Caco-2 (cell line): ENCODE measurements around the gene FRMD4A. TPM values are rescaled to one million over a fixed set of nuclear protein-coding genes. Genes with fewer than 3 reads are reported as not detected.

Experiments
- BruUV-seq: library from RNA; stranded (reverse); fragments of 400-500 nt; replicated peaks from 2 replicates; lab custom pipeline; 2021; lab: Mats Ljungman, UMichigan
- CTCF ChIA-PET: fragments of 300-600 bp; sonication (Branson Sonifier 250); formaldehyde crosslinking; loops from one replicate; lab custom pipeline; 2022; ENCODE audit warnings: antibody characterized with exemption; lab: Charles Lee
- POLR2A ChIA-PET: fragments of 300-600 bp; sonication (Branson Sonifier 250); formaldehyde crosslinking; loops from one replicate; lab custom pipeline; 2022; ENCODE audit warnings: antibody characterized with exemption; lab: Charles Lee
- DNase-seq, 2 experiments: peaks; one replicate each; pipeline versions ENCODE4 v3.0.0 to v3.0.0-alpha.2; 2020 to 2022
- H3K27me3 ChIP-seq: replicated peaks from 2 replicates; pipeline ENCODE4 v1.6.0; 2011; ENCODE audit warnings: low read length; ENCODE audit not compliant: control insufficient read depth, insufficient read depth
- H3K36me3 ChIP-seq: 2 replicates; pipeline ENCODE4 v1.5.1; 2011; ENCODE audit warnings: low read length; ENCODE audit not compliant: control insufficient read depth, insufficient read depth
- H3K4me1 ChIP-seq: fragments of 250-450 bp; sonication (Bioruptor Pico); 2 replicates; pipeline ENCODE4 v1.5.1; 2020; ENCODE audit warnings: mild to moderate bottlenecking
- H3K4me3 ChIP-seq: 2 replicates; pipeline ENCODE4 v1.5.1; 2011; ENCODE audit warnings: low read depth, mild to moderate bottlenecking, control low read depth, low read length
- H3K9me3 ChIP-seq: fragments of 250-450 bp; sonication (Bioruptor Pico); 2 replicates; pipeline ENCODE4 v1.5.1; 2020; ENCODE audit warnings: mild to moderate bottlenecking, moderate library complexity
- H3K27ac Mint-ChIP-seq: one replicate; pipeline ENCODE4 v1.8.0; 2022; ENCODE audit warnings: mixed read lengths; ENCODE audit not compliant: unreplicated experiment
- H3K27me3 Mint-ChIP-seq: one replicate; pipeline ENCODE4 v1.8.0; 2022; ENCODE audit warnings: mixed read lengths; ENCODE audit not compliant: insufficient read depth, unreplicated experiment
- H3K36me3 Mint-ChIP-seq: one replicate; pipeline ENCODE4 v1.8.0; 2022; ENCODE audit warnings: mild to moderate bottlenecking, mixed read lengths; ENCODE audit not compliant: insufficient read depth, unreplicated experiment
- H3K4me1 Mint-ChIP-seq: one replicate; pipeline ENCODE4 v1.8.0; 2022; ENCODE audit warnings: low read depth, mixed read lengths; ENCODE audit not compliant: unreplicated experiment
- H3K4me3 Mint-ChIP-seq: one replicate; pipeline ENCODE4 v1.8.0; 2022; ENCODE audit warnings: mild to moderate bottlenecking, moderate library complexity, mixed read lengths; ENCODE audit not compliant: unreplicated experiment
- H3K9me3 Mint-ChIP-seq: one replicate; pipeline ENCODE4 v1.8.0; 2022; ENCODE audit warnings: mixed read lengths; ENCODE audit not compliant: unreplicated experiment
- intact Hi-C: fragments of 100-400 bp; cut with micrococcal nuclease; formaldehyde crosslinking; loops from one replicate; pipeline ENCODE4 v1.10.0; 2022; ENCODE audit not compliant: unreplicated experiment
- total RNA-seq: library from RNA; stranded (reverse); gene quantifications from 2 replicates; pipeline ENCODE4 v1.2.3, GENCODE V29; 2022
- TF ChIP-seq, protein P1 (sequence below), 2 experiments: fragments of 200-600 bp in 1 of 2; IDR thresholded peaks; 1 replicate in 1 of 2; 2 replicates in 1 of 2; pipeline versions ENCODE4 v1.5.1 to v1.8.0; 2011 to 2022; ENCODE audit warnings: antibody characterized with exemption in 1 of 2, control low read depth in 1 of 2, inconsistent platforms in 1 of 2, low read depth in 1 of 2, low read length in 1 of 2, mild to moderate bottlenecking in 1 of 2, moderate library complexity in 1 of 2; ENCODE audit not compliant: insufficient read depth in 1 of 2, severe bottlenecking in 1 of 2, unreplicated experiment in 1 of 2

FRMD4A gene
- total RNA-seq, 1 experiment from 2014 or later = 52.1 TPM

DNA sequence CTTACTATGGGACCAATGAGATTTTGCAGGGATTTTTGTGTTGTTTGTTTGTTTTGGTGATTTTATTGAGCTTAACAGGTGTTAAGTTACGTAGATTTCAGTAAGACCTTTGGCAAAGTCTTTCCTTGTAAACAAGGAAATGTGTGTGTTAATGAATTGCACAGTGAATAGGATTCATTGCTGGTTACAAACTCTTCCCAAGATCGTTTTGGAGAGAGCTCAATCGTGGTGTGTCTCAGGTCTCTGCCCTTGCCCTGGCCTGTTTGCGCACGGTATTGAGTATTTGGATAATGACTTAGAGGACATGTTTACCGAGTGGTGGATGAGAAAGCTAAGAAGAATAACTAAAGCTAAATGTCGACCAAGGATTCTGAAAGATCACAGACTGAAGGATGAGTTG lies 702.1 kb downstream of the FRMD4A start:
- Histone ChIP-seq H3K9me3 (no peaks in the 10 kb centered on the region), H3K4me3 (no peak overlapping the region), H3K4me1 (peaks cover 52% of the 10 kb centered on the region), H3K36me3 (no peaks in the 10 kb centered on the region), H3K27me3 (no peaks in the 10 kb centered on the region)
- BruUV-seq = no TSS peak
- Mint-ChIP-seq H3K9me3 (no peaks in the 10 kb centered on the region), H3K27me3 (no peaks in the 10 kb centered on the region), H3K36me3 (peaks cover 13% of the 10 kb centered on the region), H3K27ac (no peak overlapping the region), H3K4me1 (peaks cover 15% of the 10 kb centered on the region), H3K4me3 (no peak overlapping the region)
- ChIA-PET CTCF (interaction anchor here (0.8 kb wide), 1 partner anchor 15 kb away, joined by 3 read pairs; no protein-coding TSS in a partner anchor), POLR2A (interaction anchor here (0.6 kb wide), 1 partner anchor 93 kb away, joined by 7 read pairs; no protein-coding TSS in a partner anchor)
- intact Hi-C loops = no loop called here
- no peak for DNase-seq
- TF ChIP-seq, protein P1, sequence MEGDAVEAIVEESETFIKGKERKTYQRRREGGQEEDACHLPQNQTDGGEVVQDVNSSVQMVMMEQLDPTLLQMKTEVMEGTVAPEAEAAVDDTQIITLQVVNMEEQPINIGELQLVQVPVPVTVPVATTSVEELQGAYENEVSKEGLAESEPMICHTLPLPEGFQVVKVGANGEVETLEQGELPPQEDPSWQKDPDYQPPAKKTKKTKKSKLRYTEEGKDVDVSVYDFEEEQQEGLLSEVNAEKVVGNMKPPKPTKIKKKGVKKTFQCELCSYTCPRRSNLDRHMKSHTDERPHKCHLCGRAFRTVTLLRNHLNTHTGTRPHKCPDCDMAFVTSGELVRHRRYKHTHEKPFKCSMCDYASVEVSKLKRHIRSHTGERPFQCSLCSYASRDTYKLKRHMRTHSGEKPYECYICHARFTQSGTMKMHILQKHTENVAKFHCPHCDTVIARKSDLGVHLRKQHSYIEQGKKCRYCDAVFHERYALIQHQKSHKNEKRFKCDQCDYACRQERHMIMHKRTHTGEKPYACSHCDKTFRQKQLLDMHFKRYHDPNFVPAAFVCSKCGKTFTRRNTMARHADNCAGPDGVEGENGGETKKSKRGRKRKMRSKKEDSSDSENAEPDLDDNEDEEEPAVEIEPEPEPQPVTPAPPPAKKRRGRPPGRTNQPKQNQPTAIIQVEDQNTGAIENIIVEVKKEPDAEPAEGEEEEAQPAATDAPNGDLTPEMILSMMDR (IDR thresholded peaks at IDR 0.05; ENCODE audit: insufficient read depth in 1 of 2, low read depth in 1 of 2, low read length in 1 of 2, severe bottlenecking in 1 of 2, unreplicated experiment in 1 of 2) = no peak

GRCh38 chr10:13627459-13628310 lies 703.0 kb downstream of the FRMD4A start:
- H3K27me3 Mint-ChIP-seq = no peaks in the 10 kb centered on the region
- no TSS peak for BruUV-seq
- Histone ChIP-seq H3K27me3 (no peaks in the 10 kb centered on the region), H3K4me1 (peaks cover 52% of the 10 kb centered on the region), H3K9me3 (no peaks in the 10 kb centered on the region), H3K36me3 (no peaks in the 10 kb centered on the region), H3K4me3 (no peak overlapping the region)
- TF ChIP-seq, protein P1 (IDR thresholded peaks at IDR 0.05; ENCODE audit: insufficient read depth in 1 of 2, low read depth in 1 of 2, low read length in 1 of 2, severe bottlenecking in 1 of 2, unreplicated experiment in 1 of 2) = no peak
- peak in 1 of 2 experiments; percentile 62 for DNase-seq
- H3K4me3 Mint-ChIP-seq = no peak overlapping the region
- POLR2A ChIA-PET = interaction anchor here (0.6 kb wide), 1 partner anchor 556 kb away, joined by 4 read pairs; no protein-coding TSS in a partner anchor
- H3K27ac Mint-ChIP-seq = no peak overlapping the region
- intact Hi-C loops = loop anchor here (1.0 kb wide), 1 partner anchor 12 kb away; no protein-coding TSS in a partner anchor
- peaks cover 15% of the 10 kb centered on the region for H3K4me1 Mint-ChIP-seq
- no peaks in the 10 kb centered on the region for H3K9me3 Mint-ChIP-seq
- CTCF ChIA-PET = no interaction called here
- peaks cover 13% of the 10 kb centered on the region for H3K36me3 Mint-ChIP-seq

DNA sequence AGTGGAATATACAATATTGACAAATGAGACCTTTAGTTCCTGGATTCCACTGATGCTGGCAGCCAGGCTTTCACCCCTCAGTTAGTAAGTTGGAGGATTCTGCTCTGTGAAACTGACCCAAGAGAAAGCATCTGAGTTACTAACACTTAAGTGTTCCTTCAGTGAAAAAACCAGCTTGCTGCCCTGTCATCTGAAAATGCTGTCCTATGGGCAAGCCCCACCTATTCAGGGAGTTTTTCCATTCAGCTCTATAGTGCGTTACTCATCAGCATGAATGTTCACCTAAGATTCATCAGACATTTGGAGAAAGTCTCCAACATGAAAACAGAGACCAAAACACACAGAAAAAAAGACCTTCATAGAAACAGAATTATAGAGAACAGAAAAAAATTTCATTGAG lies 706.1 kb downstream of the FRMD4A start:
- Mint-ChIP-seq H3K9me3 (no peaks in the 10 kb centered on the region), H3K27ac (peak overlapping the region; percentile 0), H3K4me3 (no peak overlapping the region), H3K36me3 (peaks cover 14% of the 10 kb centered on the region), H3K27me3 (no peaks in the 10 kb centered on the region), H3K4me1 (peaks cover 11% of the 10 kb centered on the region)
- BruUV-seq = no TSS peak
- H3K4me3 ChIP-seq = no peak overlapping the region
- intact Hi-C loops = no loop called here
- ChIA-PET CTCF (no interaction called here), POLR2A (no interaction called here)
- no peaks in the 10 kb centered on the region for H3K36me3 ChIP-seq
- no peaks in the 10 kb centered on the region for H3K27me3 ChIP-seq
- no peaks in the 10 kb centered on the region for H3K9me3 ChIP-seq
- TF ChIP-seq, protein P1 (IDR thresholded peaks at IDR 0.05; ENCODE audit: insufficient read depth in 1 of 2, low read depth in 1 of 2, low read length in 1 of 2, severe bottlenecking in 1 of 2, unreplicated experiment in 1 of 2) = no peak
- peaks cover 44% of the 10 kb centered on the region for H3K4me1 ChIP-seq
- no peak for DNase-seq
